Activated CD8-positive, alpha-beta memory T cell treated with anti-CD3 and anti-CD28 coated beads, Interleukin-2, amount 50 U/mL, for 4 hours (primary cell): ENCODE measurements around the gene PRKCE.
"Not testable (repeated sequence)": the region's sequence is repeated elsewhere in the genome, so short reads cannot be mapped to it uniquely, and the experiment has no call there.

ENCODE experiments used
- DNase-seq: peaks from one replicate; pipeline ENCODE4 v3.0.0-alpha.2; 2020

PRKCE gene

GRCh38 chr2:45899926-45900325, 248.5 kb downstream of the PRKCE start:
- DNase-seq, result no peak

- no peak for DNase-seq
Observed at GRCh38 chr2:45901468-45902032, 250.1 kb downstream of the PRKCE start.

GRCh38 chr2:45902380-45902779, 250.9 kb downstream of the PRKCE start:
- no peak for DNase-seq

- DNase-seq, result no peak
Observed at GRCh38 chr2:45902781-45903375, 251.4 kb downstream of the PRKCE start.

GRCh38 chr2:45904267-45904945, 252.9 kb downstream of the PRKCE start:
- DNase-seq, result no peak

- no peak for DNase-seq
Observed at GRCh38 chr2:45904946-45905631, 253.6 kb downstream of the PRKCE start.

GRCh38 chr2:45905632-45905958, 254.1 kb downstream of the PRKCE start:
- DNase-seq, result no peak

GRCh38 chr2:45907592-45907991, 256.1 kb downstream of the PRKCE start:
- no peak for DNase-seq

- no peak for DNase-seq
Observed at GRCh38 chr2:45908316-45909170, 257.1 kb downstream of the PRKCE start.

- no peak for DNase-seq
Observed at GRCh38 chr2:45909171-45909565, 257.7 kb downstream of the PRKCE start.

- no peak for DNase-seq
Observed at GRCh38 chr2:45909677-45910191, 258.3 kb downstream of the PRKCE start.

GRCh38 chr2:45910473-45911060, 259.1 kb downstream of the PRKCE start:
- DNase-seq, result no peak

- DNase-seq, result no peak
Observed at GRCh38 chr2:45911538-45911937, 260.1 kb downstream of the PRKCE start.

GRCh38 chr2:45912109-45912508, 260.6 kb downstream of the PRKCE start:
- no peak for DNase-seq

GRCh38 chr2:45913539-45913938, 262.1 kb downstream of the PRKCE start:
- DNase-seq, result no peak

- no peak for DNase-seq
Observed at GRCh38 chr2:45915523-45915922, 264.0 kb downstream of the PRKCE start.

GRCh38 chr2:45917561-45918176, 266.2 kb downstream of the PRKCE start:
- not testable (repeated sequence) for DNase-seq

GRCh38 chr2:45918463-45919159, 267.1 kb downstream of the PRKCE start:
- DNase-seq, result no peak

- DNase-seq, result no peak
Observed at GRCh38 chr2:45919160-45919650, 267.7 kb downstream of the PRKCE start.

GRCh38 chr2:45919711-45920111, 268.2 kb downstream of the PRKCE start:
- DNase-seq, result no peak

- no peak for DNase-seq
Observed at GRCh38 chr2:45921921-45922320, 270.4 kb downstream of the PRKCE start.
